RWPE1 (cell line): ENCODE results near the gene OTOG.

Source experiments
- CTCF ChIA-PET: fragments of 350-600 bp; sonication (Branson Sonifier 250); formaldehyde crosslinking; extraction: SDS; loops from one replicate; lab custom pipeline; 2021; lab: Yijun Ruan, JAX
- POLR2A ChIA-PET: fragments of 400-600 bp; formaldehyde crosslinking; extraction: SDS; loops from one replicate; lab custom pipeline; 2020; ENCODE audit warnings: antibody characterized with exemption; ENCODE audit not compliant: low non-redundant PET; lab: Yijun Ruan, JAX
- DNase-seq: peaks from one replicate; pipeline ENCODE4 v3.0.0; 2012; ENCODE audit warnings: low spot score
- H3K27ac ChIP-seq: fragments of 450-650 bp; 2 replicates; pipeline ENCODE4 v1.5.1; 2017
- CTCF ChIP-seq: fragments of 450-650 bp; conservative IDR thresholded peaks from 2 replicates; pipeline ENCODE4 v1.5.1; 2017; ENCODE audit warnings: low read depth, mild to moderate bottlenecking

OTOG gene

GRCh38 chr11:17533778-17534415, 13.2 kb upstream of the OTOG start:
- H3K27ac ChIP-seq = no peak overlapping the region
- CTCF ChIA-PET = no interaction called here
- no peak for TF ChIP-seq CTCF
- DNase-seq = no peak
- POLR2A ChIA-PET = no interaction called here

GRCh38 chr11:17535488-17535887, 11.6 kb upstream of the OTOG start:
- ChIA-PET POLR2A (no interaction called here), CTCF (no interaction called here)
- TF ChIP-seq CTCF = no peak
- no peak overlapping the region for H3K27ac ChIP-seq
- DNase-seq = no peak

- TF ChIP-seq CTCF = no peak
- DNase-seq = no peak
- ChIA-PET POLR2A (no interaction called here), CTCF (interaction anchor here (0.6 kb wide), 1 partner anchor 612 kb away, joined by 3 read pairs; no protein-coding TSS in a partner anchor)
- no peak overlapping the region for H3K27ac ChIP-seq
These were observed 9.8 kb upstream of the OTOG start for GRCh38 chr11:17537261-17537660.

- POLR2A ChIA-PET = no interaction called here
- no peak for DNase-seq
- no peak for TF ChIP-seq CTCF
- CTCF ChIA-PET = interaction anchor here (0.6 kb wide), 1 partner anchor 613 kb away, joined by 3 read pairs; no protein-coding TSS in a partner anchor
- no peak overlapping the region for H3K27ac ChIP-seq
These were observed 9.0 kb upstream of the OTOG start for GRCh38 chr11:17538054-17538453.

GRCh38 chr11:17538731-17539130, 8.3 kb upstream of the OTOG start:
- no peak for TF ChIP-seq CTCF
- H3K27ac ChIP-seq = no peak overlapping the region
- DNase-seq = no peak
- ChIA-PET CTCF (no interaction called here), POLR2A (no interaction called here)

- H3K27ac ChIP-seq = no peak overlapping the region
- DNase-seq = no peak
- POLR2A ChIA-PET = no interaction called here
- CTCF ChIA-PET = interaction anchor here (0.6 kb wide), 1 partner anchor 36 kb away, joined by 4 read pairs; no protein-coding TSS in a partner anchor
- TF ChIP-seq CTCF = no peak
These were observed 6.3 kb upstream of the OTOG start for GRCh38 chr11:17540807-17541206.
